GM21381 (cell line): ENCODE results near the gene C1GALT1.
A peak's percentile ranks its signal among the peaks of the same experiment; 100 is the strongest.
"Not testable (repeated sequence)": the region's sequence is repeated elsewhere in the genome, so short reads cannot be mapped to it uniquely, and the experiment has no call there.

Source experiments
- ATAC-seq: cut with Tn5 transposase; IDR thresholded peaks from one replicate; pipeline ENCODE4 v1.9.1; 2021; ENCODE audit warnings: mild to moderate bottlenecking, moderate library complexity; ENCODE audit not compliant: unreplicated experiment

Gene C1GALT1

GRCh38 chr7:7182156-7183060 lies at the start of gene C1GALT1:
Gene C1GALT1, plus strand, starts transcription at chr7:7182544. Its CDS starts 51,776 bp downstream, at chr7:7234320.
- ATAC-seq = peak; percentile 83

DNA sequence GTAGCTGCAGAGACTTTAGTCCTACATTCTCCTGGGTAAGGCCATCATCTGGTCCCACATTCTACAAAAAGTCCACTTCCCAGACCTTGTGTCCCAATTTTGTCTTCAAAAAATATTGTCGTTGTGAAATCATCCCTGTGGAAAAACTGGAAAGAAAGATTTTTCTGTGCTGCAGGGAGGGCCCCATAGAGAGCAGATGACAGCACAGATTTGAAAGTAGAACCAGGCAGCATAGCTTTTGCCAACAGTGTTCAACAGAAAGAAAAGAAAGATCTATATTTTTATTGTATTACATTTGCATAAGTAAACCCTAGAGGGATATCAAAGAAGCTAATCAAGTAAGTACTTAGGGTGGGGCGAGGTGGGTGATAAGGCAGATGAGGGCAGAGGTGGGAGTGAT lies 48.3 kb upstream of the C1GALT1 start:
- ATAC-seq = no peak

- ATAC-seq = no peak
Measured at GRCh38 chr7:7135074-7135473, 47.3 kb upstream of the C1GALT1 start.

DNA sequence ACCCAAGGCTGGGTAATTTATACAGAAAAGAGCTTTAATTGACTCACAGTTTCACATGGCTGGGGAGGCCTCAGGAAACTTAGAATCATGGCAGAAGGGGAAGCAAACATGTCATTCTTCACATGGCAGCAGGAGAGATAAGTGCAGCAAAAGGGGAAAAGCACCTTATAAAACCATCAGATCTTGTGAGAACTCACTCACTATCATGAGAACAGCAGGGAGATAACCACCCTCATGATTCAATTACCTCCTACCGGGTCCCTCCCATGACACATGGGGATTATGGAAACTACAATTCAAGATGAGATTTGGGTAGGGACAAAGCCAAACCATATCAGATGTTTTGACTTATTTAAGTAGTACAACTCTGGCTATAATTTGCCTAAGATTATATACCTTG lies 46.4 kb upstream of the C1GALT1 start:
- not testable (repeated sequence) for ATAC-seq

DNA sequence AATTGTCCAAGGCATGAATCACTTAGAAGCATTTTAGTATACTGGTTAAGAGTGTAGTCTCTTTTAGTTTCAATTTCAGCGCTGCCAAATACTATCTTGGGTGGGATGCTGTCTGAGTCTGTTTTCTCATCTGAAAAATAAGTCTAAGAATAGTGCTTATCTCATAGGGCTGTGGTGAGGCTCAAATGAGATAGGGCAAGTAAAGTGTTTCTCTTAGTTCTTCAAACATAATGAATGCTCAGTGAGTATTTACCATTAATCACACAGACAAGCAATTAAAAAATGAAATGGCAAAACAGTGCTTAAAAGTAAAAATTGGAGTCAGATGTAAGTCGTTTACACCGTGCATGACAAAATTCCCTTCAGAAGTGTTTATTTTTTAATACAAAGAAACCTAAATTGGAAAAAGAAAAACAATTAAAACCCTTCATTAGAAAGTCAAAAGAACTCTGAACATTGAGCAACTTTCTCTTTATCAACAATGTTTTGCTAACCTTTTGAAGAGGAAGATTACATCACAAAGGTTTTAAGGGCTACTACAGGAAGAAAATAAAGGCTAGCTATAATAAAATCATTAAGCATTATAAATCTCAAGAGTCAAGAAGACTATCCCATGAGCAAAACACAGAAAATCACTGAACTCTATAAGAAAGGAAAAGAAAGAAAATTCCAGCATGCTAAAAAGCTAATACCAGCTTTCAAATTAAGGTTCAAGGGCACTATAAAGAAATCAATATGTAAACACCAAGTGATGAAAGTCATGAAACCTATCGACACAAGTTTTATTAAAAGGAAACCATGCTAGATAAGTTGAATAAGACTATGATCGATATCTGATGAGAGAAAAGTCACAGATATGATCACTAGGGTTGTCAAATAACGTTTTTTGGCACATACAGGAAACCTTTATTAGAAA lies 45.6 kb upstream of the C1GALT1 start:
- ATAC-seq = no peak

DNA sequence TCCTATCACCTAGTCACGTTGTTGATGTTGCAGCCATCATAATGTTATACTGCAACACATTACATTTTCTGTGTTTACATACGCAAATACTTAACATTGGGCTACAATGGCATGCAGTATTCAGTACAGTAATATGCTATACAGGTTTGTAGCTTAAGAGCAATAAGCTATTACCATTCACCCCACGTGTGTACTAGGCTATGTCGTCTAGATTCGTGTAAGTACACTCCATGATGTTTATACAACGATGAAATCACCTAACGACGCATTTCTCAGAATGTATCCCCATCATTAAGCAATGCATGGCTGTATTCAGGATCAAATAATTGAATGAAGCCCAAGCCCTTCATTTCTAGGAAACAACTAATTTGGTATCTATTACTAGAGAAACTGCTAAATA lies 43.4 kb upstream of the C1GALT1 start:
- ATAC-seq = no peak

DNA sequence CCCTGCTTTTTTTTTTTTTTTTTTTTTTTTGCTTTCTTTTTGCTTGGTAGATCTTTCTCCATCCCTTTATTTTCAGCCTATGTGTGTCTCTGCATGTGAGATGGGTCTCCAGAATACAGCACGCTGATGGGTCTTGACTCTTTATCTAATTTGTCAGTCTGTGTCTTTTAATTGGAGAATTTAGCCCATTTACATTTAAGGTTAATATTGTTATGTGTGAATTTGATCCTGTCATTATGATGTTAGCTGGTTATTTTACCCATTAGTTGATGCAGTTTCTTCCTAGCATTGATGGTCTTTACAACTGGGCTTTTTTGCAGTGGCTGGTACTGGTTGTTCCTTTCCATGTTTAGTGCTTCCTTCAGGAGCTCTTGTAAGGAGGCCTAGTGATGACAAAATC lies 38.9 kb upstream of the C1GALT1 start:
- not testable (repeated sequence) for ATAC-seq

GRCh38 chr7:7145151-7145550 lies 37.2 kb upstream of the C1GALT1 start:
- not testable (repeated sequence) for ATAC-seq

- ATAC-seq = no peak
Measured at GRCh38 chr7:7146837-7147236, 35.5 kb upstream of the C1GALT1 start.

- no peak for ATAC-seq
Measured at GRCh38 chr7:7148798-7149481, 33.4 kb upstream of the C1GALT1 start.

GRCh38 chr7:7151285-7151684 lies 31.1 kb upstream of the C1GALT1 start:
- ATAC-seq = no peak

GRCh38 chr7:7151865-7152264 lies 30.5 kb upstream of the C1GALT1 start:
- ATAC-seq = no peak

GRCh38 chr7:7152315-7152714 lies 30.0 kb upstream of the C1GALT1 start:
- no peak for ATAC-seq

DNA sequence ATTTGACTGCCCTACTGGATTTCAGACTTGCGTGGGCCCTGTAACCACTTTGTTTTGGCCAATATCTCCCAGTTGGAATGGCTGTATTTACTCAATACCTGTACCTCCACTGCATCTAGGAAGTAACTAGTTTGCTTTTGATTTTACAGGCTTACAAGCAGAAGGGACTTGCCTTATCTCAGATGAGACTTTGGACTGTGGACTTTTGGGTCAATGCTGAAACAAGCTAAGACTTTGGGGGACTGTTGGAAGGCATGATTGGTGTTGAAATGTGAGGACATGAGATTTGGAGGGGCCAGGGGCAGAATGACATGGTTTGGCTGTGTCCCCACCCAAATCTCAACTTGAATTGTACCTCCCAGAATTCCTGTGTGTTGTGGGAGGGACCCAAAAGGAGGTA lies 28.0 kb upstream of the C1GALT1 start:
- not testable (repeated sequence) for ATAC-seq

- no peak for ATAC-seq
Measured at GRCh38 chr7:7156663-7157062, 25.7 kb upstream of the C1GALT1 start.

GRCh38 chr7:7157177-7157886 lies 25.0 kb upstream of the C1GALT1 start:
- peak; percentile 73 for ATAC-seq

DNA sequence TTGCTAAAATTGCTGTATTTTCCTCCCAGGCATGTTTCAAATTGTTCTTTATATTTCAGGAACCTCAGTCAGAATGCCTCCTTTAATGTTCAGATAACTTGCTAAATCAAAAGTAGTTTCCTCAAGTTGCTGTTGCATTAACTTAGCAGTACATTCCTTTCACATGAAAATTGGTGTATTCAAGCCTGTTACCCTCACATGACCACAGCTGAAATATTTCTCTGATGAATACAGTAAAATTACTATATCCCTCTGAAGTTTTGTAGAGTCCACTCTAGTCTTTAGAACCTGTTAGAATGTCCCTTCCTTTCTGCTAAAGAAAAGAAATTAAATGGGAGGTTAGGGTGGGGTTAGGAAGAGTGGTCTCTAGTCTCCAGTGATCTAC lies 24.5 kb upstream of the C1GALT1 start:
- ATAC-seq = peak; percentile 1

DNA sequence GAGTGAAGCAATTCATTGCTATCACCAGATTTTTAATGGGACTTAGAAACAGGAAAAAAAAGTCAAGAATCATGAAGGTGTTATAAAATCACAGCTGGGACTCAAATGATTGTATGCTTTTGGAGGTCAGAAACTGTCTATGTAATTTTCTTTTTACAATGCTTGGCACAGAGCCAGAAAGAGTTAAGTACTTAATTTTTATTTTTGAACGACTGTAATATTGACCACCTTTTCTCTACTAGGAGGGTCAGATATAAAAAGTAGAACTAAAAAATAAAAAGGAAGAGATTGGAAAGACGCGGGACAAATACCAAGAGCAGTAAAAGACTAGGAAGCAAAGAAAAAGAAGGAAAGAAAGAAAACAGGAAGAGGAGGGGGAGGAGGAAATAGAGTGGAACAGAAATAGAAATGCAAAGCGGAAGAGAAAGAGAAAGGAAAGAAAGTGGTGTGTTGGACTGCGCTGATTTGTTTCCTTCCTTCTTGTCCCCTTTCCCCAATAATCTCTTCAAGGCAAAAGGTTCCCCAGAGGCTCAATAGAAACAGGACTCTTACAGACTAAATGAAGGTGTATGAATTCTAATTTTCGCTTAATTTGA lies 23.2 kb upstream of the C1GALT1 start:
- ATAC-seq = peak; percentile 35

GRCh38 chr7:7164591-7164990 lies 17.8 kb upstream of the C1GALT1 start:
- ATAC-seq = no peak

- ATAC-seq = no peak
Measured at GRCh38 chr7:7165372-7165771, 17.0 kb upstream of the C1GALT1 start.
